ENCODE data around the gene CYP11A1.

Gene CYP11A1

DNA sequence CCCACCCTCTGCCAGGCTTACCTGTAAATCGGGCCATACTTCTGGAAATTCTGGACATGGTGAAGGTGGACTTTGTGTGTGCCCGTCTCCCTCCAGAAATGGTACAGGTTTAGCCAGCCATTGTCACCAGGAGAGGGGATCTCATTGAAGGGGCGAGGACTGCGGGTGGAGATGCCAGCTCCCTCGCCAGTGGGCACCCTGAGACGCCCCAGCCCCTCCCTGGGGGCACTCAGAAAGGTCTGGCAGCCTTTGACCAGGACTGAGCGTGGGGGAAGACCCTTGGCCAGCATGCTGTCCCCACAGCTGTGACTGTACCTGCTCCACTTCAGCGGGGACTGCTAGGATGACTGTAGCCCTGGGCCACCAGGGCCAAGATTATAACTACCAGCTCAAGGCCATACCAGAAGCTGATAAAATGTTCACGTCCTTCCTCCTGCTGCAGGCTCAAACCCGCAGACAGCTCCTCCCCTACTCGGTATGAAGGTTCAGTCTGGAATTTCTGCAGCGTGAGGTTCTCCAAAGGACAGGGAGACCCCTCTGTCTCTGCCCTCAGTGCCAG, at the start of gene CYP11A1:
Gene CYP11A1, minus strand, starts transcription at position 351 of the 559 bp plus-strand sequence. Its CDS starts 61 bp downstream, at position 290.
- no peak for DNase-seq

GRCh38 chr15:74417225-74417624, 49.8 kb upstream of the CYP11A1 start:
- no peak for DNase-seq

- DNase-seq = peak; percentile 7
Measured at GRCh38 chr15:74415966-74416916, 48.8 kb upstream of the CYP11A1 start.

DNA sequence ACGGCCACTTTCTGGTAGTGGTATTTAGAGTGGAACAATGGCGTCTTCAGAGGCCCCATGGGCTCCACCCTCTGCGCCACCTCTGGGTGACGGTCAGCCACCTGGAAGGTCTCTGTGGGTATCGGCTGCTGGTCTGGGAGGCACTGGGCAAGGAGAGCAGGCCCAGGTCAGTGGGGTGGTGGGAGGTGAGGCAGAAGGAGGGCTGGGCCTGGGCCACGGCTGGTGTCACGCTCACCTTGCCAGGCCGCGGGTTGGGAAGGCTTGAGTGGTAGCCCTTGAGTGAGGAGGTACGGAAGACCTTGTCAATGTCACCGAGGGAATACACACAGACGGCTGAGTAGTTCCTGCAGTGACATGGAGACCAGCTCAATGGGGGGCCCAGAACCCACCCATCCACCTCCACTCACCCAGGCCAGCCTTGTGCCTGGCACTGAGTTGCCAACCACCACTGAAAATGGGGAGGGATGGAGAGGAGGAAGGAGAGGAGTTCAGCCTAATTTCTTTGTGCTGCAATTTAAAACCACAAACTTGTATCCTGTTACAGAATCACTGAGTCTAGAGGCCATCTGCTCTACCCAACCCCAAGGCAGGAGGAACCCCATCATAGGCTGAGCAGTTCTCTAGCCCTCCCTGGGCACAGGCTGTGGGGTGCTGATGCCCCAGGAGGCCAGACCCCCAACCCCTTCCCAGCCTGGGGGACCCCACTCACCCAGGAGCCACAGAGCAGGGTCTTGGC, 47.3 kb upstream of the CYP11A1 start:
- DNase-seq = no peak

GRCh38 chr15:74414081-74414580, 46.7 kb upstream of the CYP11A1 start:
- no peak for DNase-seq

DNA sequence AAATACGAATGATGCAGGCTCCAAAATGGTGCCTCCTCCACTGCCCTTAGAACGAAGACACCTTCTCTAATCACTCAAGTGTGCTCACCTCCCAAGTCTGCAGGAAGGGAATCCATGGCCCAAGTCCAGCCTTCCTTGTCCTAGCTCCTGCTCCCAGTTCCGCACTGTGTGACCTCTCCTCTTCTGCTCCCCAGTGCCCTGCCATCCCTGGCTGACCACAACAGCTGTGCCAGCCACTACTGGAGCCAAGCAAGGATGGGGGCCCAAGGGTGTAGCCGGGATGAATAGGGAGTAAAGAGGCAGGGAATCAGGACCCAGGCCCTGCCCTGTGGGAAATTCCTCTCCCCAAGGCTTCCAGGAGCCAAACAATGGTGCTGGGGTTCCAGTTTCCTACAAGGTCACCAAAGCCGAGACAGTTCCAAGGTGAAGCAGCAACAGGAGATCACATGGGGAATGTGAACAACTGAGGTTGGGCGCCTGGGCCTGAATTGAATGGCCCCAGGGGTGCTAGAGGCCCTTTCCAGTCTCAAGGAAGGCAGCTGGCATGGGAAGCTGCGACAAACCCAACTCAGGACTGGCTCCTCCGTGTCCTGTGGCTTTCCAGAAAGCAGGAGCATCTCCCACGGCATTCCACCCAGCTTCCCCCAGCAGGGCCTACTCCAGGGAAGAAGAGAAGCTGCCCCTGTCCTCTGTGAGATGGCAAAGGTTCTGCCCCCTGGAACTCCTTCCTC, 46.1 kb upstream of the CYP11A1 start:
- DNase-seq = no peak

DNA sequence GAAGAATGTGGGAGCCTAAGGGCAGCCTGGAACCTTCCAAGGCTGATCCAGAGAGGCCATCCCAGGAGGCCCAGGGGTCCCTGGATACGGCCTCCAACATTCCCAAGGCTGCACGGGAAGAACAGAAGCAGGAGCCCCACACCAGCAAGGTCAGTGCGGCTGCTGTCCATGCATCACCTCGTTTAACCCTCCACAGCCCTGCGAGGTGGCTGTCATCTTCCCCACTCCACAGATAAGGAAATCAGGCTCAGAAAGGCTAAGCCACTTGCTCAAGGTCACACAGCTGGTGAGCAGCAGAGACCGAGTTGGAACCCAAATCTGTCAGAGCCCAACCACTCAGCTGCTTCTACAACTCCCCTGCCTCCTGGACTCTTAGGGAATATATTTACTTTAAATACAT, 44.7 kb upstream of the CYP11A1 start:
- DNase-seq = no peak

GRCh38 chr15:74411686-74412085, 44.2 kb upstream of the CYP11A1 start:
- no peak for DNase-seq

GRCh38 chr15:74410502-74410901, 43.1 kb upstream of the CYP11A1 start:
- DNase-seq = no peak

DNA sequence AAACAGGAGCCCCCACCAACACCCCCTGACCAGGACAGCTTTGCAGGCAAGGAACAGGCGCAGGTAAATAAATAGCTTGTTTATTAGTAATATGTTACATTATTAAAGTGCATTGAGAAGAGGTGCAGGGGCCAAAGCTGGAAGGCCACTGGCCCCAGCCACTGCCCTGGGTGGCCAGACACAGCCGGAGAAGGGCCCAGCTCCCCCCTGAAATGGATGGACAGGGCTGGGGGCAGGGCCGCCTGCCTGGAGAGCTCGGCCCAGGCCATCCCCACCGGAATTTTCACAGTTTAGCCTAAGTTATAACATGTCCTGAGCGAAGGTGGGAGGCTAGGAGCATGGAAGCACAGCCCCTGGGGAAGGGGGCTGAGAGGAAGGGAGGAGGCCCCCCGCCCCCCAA, 41.8 kb upstream of the CYP11A1 start:
- DNase-seq = no peak

GRCh38 chr15:74408815-74409214, 41.4 kb upstream of the CYP11A1 start:
- no peak for DNase-seq

DNA sequence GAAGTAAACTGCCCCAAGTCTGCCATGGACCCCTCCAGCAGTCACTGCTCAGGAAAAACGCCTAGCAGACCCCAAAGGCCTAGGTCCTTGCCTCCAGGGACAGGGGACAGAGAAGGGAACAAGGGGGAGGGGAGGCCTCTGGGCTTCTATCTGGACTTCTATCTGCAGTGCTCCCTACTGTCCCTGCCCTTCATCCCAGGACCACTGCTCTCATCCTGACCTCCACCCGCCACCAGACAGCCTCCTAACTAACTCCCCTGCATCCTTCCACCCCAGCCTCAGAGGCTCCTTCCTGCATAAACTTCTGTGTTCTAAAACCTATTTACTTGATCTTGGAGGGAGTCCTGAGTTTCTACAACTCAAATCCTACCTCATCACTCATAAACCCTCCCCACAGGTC, 40.9 kb upstream of the CYP11A1 start:
- DNase-seq = no peak

DNA sequence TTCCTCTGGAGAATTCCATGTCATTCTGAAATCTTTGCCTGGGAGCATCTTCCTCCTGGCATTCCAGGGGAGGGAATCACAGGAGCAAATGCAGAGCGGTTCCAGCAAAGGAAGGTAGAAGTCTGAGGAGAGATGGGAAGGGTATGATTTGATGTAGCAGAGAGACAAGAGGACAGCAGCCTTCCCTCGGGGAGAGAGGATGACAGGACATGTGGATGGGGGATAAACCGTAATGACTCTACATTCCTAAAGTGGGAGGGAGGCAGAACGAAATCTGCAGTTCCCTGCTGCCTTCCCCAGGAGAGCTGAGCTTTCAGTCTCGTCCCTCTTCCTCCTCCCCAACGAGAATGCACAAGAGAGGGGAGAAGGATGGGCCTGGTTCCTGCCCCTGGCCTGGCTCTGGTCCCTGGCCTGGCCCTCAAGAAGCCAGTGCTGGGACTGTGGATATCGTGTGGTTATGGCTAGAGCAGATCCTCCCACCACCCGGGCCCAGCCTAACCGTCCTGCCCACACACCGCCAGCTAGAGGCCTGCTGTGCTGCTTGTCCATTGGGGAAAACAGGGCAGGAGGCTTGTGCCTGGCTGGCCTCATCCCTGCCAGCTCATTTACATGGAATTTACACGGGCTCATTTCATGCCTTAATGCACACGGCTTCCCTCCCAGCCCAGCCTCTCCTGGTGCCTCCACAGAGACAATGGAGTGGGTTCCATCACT, 39.7 kb upstream of the CYP11A1 start:
- no peak for DNase-seq

- DNase-seq = no peak
Measured at GRCh38 chr15:74406517-74406916, 39.1 kb upstream of the CYP11A1 start.

DNA sequence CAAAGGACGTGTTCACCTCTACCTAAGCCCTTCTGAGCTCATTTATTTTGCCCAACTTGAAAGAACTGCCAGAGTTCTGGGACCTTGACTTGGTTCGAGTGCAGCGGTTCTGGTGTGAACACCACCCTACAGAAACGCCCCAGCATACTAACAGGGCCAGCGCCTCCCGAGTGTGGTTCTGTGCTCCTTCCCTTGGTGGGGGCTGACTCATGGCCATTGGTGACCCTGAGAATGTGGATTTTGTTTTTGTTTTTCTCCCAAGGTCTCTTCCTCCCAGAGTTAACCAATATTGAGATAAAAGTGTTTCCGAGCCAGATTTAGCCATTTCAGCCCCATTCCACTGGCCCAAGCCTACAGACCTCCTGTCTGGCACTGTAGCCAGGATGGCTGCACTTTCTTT, 38.4 kb upstream of the CYP11A1 start:
- no peak for DNase-seq

DNA sequence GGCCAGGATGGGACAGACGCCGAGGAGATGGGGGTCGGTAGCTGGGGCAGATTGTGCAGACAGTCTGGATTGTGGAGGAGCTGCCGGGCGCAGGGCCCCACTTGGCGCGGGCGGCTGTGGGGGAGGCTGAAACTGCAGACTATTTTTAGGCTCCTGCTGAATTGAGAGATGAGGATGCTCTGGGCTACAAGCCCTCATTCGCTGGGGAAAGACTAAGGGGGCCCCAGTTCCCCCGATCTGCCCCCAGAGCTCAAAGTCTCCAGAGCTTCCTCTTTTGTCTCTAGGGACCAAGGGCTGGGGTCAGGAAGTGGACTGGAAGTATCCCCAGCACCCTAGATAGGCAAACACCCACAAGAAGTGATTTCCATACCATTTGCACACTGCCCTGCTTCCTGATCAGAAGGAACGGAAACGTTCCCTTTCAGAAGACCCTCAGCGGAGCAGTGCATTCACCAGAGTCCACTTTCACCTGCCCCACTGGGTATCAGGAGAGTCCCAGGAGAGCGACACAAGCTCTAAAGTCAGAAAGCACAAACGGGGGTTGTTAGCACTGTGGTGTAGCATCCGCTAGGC, 36.6 kb upstream of the CYP11A1 start:
- DNase-seq = no peak

GRCh38 chr15:74403588-74403919, 36.1 kb upstream of the CYP11A1 start:
- no peak for DNase-seq

- peak; percentile 74 for DNase-seq
Measured at GRCh38 chr15:74402873-74403587, 35.6 kb upstream of the CYP11A1 start.

DNA sequence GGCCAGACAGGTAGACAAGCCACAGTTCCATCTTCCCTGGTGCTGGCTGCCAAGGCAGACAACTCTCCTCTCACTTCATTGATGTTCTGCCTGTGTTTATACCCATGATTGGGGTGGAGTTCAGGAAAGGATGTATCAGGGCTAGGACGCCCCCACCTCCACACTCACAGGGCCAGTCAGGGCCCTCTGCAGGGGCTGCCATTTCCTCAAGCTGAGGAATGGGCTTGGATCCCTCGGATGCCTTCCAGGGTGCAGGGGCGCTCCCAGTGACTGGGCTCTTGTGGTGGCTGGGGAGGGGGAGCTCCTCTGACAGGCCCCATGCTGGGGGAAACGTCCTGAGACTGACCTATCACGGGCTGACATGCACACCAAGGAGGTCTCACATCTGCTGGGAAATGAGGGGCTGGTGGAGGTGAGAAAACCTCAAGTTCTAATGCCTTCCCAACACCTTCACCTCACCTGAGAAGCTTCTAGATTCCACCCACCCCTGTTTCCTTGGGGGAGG, 34.9 kb upstream of the CYP11A1 start:
- DNase-seq = no peak

DNA sequence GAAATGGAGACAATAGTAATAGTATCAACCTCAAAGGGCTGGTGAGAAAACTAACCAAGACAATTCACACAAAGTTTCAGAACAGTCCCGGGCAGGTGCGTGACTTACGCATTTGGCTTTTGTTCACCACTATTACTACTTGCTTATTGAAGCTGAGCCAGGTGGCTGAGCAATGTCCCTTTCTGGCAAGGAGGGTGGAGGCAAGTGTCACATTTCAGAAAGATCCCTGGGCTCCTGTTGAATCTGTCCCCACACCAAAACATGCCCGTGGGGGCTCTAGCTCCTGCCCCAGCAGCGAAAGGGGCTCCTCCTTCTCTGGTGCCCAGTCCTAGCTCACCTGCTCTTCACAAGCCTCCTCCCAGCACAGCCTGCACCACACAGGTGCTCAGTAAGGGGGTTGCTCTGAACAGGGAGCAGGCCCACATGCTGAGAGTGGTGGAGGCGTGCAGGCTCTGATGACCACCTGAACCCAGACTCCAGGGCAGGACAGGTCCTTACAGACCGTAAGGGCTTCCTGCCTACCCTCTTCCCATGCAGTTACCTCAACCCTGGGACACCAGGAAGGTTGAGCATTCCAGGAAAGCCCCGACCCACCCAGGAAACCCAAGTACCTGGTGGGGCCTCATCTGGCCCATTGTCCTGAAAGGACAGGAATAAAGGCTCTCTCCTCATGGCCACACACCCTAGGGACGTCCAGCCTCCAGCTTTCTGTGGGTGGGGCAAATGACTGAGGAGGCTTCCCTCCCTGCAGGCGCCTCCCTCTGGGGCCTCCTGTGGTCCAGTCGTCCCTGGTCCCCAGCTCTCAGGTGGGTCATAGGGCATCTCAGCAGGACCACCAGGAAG, 33.7 kb upstream of the CYP11A1 start:
- DNase-seq = peak; percentile 53
